Lower leg skin (tissue), 3 donors: ENCODE results near the gene MCFD2.

ENCODE experiments used
- POLR2A ChIP-seq, 2 donors: fragments of 450-650 bp; IDR thresholded peaks; one replicate each; pipeline ENCODE4 v1.6.1; 2016 to 2017; ENCODE audit warnings: antibody characterized with exemption in 2 of 2, mild to moderate bottlenecking in 1 of 2, moderate library complexity in 1 of 2
- TF ChIP-seq, protein P1 (sequence below), 3 donors: fragments of 450-650 bp; IDR thresholded peaks; one replicate each; pipeline ENCODE4 v1.5.1; 2016; ENCODE audit warnings: antibody characterized with exemption in 3 of 3, mild to moderate bottlenecking in 3 of 3, moderate library complexity in 2 of 3

DNA sequence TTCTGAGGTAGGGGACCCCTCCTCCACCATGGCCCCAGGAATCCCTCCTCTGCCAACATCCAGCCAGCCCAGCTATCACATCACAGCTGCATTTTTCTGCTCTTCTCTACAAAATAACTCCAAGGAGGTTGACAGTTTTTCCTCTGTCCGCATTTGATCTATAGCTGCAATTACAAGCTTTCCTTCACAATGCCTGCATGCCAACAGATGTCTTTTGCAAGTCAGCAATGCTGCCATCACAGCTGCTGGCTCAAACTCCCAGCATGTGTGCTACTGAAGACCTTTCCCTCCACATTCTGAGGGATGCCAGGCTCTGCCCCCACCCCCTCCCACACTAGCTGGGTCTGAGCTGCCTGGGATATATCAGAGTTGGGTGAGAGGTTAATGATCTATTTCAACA lies 51.7 kb downstream of the MCFD2 start:
- TF ChIP-seq, protein P1, sequence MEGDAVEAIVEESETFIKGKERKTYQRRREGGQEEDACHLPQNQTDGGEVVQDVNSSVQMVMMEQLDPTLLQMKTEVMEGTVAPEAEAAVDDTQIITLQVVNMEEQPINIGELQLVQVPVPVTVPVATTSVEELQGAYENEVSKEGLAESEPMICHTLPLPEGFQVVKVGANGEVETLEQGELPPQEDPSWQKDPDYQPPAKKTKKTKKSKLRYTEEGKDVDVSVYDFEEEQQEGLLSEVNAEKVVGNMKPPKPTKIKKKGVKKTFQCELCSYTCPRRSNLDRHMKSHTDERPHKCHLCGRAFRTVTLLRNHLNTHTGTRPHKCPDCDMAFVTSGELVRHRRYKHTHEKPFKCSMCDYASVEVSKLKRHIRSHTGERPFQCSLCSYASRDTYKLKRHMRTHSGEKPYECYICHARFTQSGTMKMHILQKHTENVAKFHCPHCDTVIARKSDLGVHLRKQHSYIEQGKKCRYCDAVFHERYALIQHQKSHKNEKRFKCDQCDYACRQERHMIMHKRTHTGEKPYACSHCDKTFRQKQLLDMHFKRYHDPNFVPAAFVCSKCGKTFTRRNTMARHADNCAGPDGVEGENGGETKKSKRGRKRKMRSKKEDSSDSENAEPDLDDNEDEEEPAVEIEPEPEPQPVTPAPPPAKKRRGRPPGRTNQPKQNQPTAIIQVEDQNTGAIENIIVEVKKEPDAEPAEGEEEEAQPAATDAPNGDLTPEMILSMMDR (IDR thresholded peaks at IDR 0.05), result no peak
- TF ChIP-seq POLR2A (IDR thresholded peaks at IDR 0.05), result no peak
